Natural killer cell treated with Interleukin-12 subunit alpha and Interleukin-12 subunit beta and Interleukin-15 and Interleukin-18, amount 100 ng/mL, for 72 hours (primary cell): Measurements from ENCODE around the gene TMEM106C. TPM values are rescaled to one million over a fixed set of nuclear protein-coding genes. Genes with fewer than 3 reads are reported as not detected.
A peak's percentile ranks its signal among the peaks of the same experiment; 100 is the strongest.

Experiments used
- ATAC-seq, 2 donors: fragments of 150-1000 bp; cut with Tn5 transposase in 1 of 2; sonication (Bioruptor Pico), chemical (Tn5 transposase) in 1 of 2; 2 replicates each; pipeline ENCODE4 v1.10.0; 2021
- DNase-seq: peaks from one replicate; pipeline ENCODE4 v3.0.0; 2022; ENCODE audit warnings: low spot score
- H3K27ac Mint-ChIP-seq, 2 donors: 1 replicate in 1 of 2; 2 replicates in 1 of 2; pipeline ENCODE4 v1.8.0; 2022; ENCODE audit warnings: mixed read lengths in 2 of 2, mild to moderate bottlenecking in 1 of 2, moderate library complexity in 1 of 2
- H3K27me3 Mint-ChIP-seq, 2 donors: 1 replicate in 1 of 2; 2 replicates in 1 of 2; pipeline ENCODE4 v1.8.0; 2022; ENCODE audit warnings: mixed read lengths in 2 of 2
- H3K36me3 Mint-ChIP-seq: one replicate; pipeline ENCODE4 v1.8.0; 2022; ENCODE audit warnings: mixed read lengths
- H3K4me1 Mint-ChIP-seq, 2 donors: 1 replicate in 1 of 2; 2 replicates in 1 of 2; pipeline ENCODE4 v1.8.0; 2022; ENCODE audit warnings: low read depth in 2 of 2, mixed read lengths in 2 of 2, mild to moderate bottlenecking in 1 of 2
- H3K4me3 Mint-ChIP-seq: one replicate; pipeline ENCODE4 v1.8.0; 2022; ENCODE audit warnings: mixed read lengths
- H3K9me3 Mint-ChIP-seq: 2 replicates; pipeline ENCODE4 v1.8.0; 2022; ENCODE audit warnings: mixed read lengths
- total RNA-seq, 2 donors: library from RNA; stranded (reverse); gene quantifications; one replicate each; pipeline ENCODE4 v1.2.3, GENCODE V29; 2022

Gene TMEM106C, protein sequence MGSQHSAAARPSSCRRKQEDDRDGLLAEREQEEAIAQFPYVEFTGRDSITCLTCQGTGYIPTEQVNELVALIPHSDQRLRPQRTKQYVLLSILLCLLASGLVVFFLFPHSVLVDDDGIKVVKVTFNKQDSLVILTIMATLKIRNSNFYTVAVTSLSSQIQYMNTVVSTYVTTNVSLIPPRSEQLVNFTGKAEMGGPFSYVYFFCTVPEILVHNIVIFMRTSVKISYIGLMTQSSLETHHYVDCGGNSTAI
- total RNA-seq = 10 to 100 TPM; 75.6 to 84.2 TPM

DNA sequence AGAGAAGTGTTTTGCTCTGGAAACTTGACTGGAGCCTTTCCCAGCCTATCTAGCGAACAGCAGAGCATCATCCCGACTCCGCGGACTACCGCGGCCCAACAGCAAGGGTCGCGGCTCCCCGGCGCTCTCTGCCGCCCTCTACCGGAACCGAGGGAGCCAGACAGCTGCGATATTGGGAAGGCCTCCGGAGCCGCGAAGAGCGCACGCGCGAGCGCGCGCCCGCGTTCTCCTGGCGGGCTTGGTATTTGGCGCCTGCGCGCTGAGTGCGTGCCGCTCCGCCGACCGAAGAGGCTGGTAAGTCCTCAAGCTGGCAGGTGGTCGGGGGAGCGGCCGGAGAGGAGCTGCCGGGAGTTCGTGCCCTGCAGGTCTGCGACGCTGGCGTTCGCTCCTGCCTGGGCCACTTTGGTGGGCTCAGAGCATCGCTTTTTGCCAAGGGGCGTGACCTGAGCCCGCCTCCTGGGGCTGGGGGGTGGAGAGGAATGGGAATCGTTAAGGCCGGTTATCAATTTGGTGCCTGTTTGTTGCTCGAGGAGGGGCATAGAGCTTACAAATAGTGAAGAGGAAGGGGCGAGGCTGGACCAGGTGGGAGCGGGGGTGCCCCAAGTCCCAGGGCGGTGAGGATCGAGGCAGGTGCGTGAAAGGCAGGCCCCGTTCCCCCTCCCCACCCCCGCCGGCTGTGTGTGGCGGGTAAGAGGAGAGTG lies at the start of gene TMEM106C:
TMEM106C (plus strand) TSS at position 257 of the 701 bp plus-strand sequence. CDS start 641 bp downstream, outside the sequence.
- ATAC-seq = peak; percentile 97 to 98

DNA sequence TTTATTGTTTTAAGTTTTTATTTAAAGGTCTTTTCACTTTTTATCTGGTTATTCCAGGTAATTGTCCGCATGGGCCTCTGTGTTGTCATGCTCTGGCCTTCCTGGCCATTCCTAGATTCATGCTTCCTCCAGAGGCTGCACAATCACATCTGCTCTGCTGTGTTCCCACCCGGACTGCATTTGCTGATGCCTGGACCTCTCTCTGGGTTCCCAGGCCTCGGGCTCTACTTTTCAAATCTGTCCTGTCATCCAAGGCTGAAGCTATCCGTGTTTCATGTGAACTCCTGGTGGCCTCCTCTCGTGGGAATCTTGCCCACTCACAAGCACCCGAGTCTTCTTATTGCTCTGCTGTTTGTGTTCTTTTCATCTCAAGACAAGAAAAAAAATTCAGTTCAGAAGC lies 42.5 kb upstream of the TMEM106C start:
- DNase-seq (no peak), ATAC-seq (no peak)
- H3K9me3 Mint-ChIP-seq = no peaks in the 10 kb centered on the region
- no peaks in the 10 kb centered on the region for H3K4me1 Mint-ChIP-seq
- H3K27me3 Mint-ChIP-seq = peaks cover 23 to 30% of the 10 kb centered on the region in 2 donors
- H3K36me3 Mint-ChIP-seq = no peaks in the 10 kb centered on the region
- no peak overlapping the region for H3K27ac Mint-ChIP-seq
- H3K4me3 Mint-ChIP-seq = no peak overlapping the region

More for the DNA sequence above, at the start of gene TMEM106C:
- peaks cover 19 to 35% of the 10 kb centered on the region in 2 donors for H3K4me1 Mint-ChIP-seq
- peaks cover 10% of the 10 kb centered on the region for H3K36me3 Mint-ChIP-seq
- H3K9me3 Mint-ChIP-seq = no peaks in the 10 kb centered on the region
- peak within 1 kb of the TSS; percentile 89 to 96 for H3K27ac Mint-ChIP-seq
- peak within 1 kb of the TSS; percentile 100 for H3K4me3 Mint-ChIP-seq
- DNase-seq = peak; percentile 91
- H3K27me3 Mint-ChIP-seq = peaks cover 11 to 13% of the 10 kb centered on the region in 2 donors

DNA sequence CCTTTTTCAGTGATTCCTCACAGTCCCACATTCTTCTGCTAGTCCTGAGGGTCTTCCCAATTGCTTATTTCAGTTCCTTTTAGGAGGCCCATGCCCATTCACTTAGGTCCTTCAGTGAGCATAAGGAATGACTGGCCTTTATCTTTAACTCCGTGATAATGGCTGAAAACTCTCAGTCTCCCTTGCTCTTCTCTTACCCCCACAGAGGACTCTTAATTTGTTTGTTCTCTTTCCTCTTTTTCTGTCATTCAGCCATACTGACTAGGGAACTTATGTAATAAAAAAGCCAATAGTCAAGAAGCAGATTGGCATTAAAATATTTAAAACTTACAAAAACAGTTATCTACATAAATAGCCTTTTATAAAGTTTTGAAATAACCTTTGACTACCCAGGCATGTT lies 41.5 kb upstream of the TMEM106C start:
- Mint-ChIP-seq H3K4me1 (no peaks in the 10 kb centered on the region), H3K36me3 (no peaks in the 10 kb centered on the region), H3K27ac (no peak overlapping the region), H3K4me3 (no peak overlapping the region), H3K9me3 (no peaks in the 10 kb centered on the region), H3K27me3 (peaks cover 23 to 30% of the 10 kb centered on the region in 2 donors)
- DNase-seq (no peak), ATAC-seq (no peak)

DNA sequence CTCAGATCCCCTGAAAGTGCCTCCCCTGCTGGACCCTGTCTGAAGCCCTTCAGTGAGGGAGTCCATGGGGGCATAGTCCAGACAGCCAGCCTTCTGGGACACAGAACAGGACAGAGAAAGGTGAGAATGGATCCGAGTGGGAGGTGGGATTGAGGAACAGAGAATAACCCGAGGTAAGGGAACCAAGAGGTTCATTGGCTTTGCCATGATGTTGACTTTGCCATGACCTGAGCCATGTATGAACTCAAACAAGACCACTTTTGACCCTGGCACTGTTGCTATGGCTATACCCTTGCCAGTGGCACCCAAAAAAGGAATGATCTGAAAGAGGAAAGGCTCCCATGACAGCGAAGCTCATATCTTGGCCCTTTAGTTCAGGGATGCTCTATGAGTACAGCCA lies 36.0 kb upstream of the TMEM106C start:
- peaks cover 24 to 42% of the 10 kb centered on the region in 2 donors for H3K27me3 Mint-ChIP-seq
- H3K9me3 Mint-ChIP-seq = no peaks in the 10 kb centered on the region
- DNase-seq (no peak), ATAC-seq (no peak)
- H3K4me1 Mint-ChIP-seq = no peaks in the 10 kb centered on the region
- no peaks in the 10 kb centered on the region for H3K36me3 Mint-ChIP-seq
- no peak overlapping the region for H3K27ac Mint-ChIP-seq
- no peak overlapping the region for H3K4me3 Mint-ChIP-seq

DNA sequence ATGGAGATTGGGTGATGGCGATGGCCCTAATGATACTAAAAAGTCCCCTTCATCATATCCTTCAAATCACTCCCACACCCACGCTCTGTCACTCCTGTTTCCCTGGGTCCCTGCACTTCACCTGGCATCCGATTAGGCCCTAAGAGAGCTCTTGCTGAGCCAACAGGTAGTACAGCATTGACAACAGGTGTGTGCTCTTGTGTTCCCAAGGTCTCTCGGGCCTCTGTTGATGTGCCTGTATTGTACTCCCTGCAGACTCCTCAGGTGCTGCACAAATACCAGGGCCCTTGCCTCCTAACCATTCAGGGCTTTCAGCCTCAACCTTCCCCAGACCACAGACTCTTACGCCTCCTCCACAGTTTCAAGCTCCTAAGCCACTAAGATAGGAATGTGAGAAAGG lies 32.8 kb upstream of the TMEM106C start:
- no peaks in the 10 kb centered on the region for H3K4me1 Mint-ChIP-seq
- H3K4me3 Mint-ChIP-seq = no peak overlapping the region
- H3K9me3 Mint-ChIP-seq = no peaks in the 10 kb centered on the region
- no peak overlapping the region for H3K27ac Mint-ChIP-seq
- DNase-seq (no peak), ATAC-seq (peak in 1 of 2 donors; percentile 43)
- H3K27me3 Mint-ChIP-seq = peaks cover 11 to 19% of the 10 kb centered on the region in 2 donors
- H3K36me3 Mint-ChIP-seq = no peaks in the 10 kb centered on the region

DNA sequence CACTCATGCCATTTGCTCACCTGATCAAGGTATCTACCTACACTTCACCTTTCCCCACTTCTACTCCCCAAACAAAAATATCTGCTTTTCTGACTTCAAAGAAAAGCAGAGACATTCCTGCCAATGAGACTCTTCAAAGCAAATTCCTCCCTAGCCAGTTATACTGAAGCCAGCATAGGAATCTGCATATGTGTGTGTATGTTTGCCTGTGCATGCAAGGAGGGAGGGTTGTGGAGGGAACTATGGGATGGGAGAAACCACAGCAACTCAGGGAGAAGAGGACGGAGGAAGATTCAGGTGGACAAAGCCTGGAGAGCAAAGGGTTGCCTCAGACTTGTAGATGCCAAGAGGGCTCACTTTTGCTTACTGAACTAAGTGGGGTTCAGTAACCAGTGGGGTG lies 32.2 kb upstream of the TMEM106C start:
- DNase-seq (no peak), ATAC-seq (no peak)
- H3K36me3 Mint-ChIP-seq = no peaks in the 10 kb centered on the region
- no peak overlapping the region for H3K27ac Mint-ChIP-seq
- H3K9me3 Mint-ChIP-seq = no peaks in the 10 kb centered on the region
- no peaks in the 10 kb centered on the region for H3K4me1 Mint-ChIP-seq
- H3K4me3 Mint-ChIP-seq = no peak overlapping the region
- H3K27me3 Mint-ChIP-seq = peaks cover 11 to 19% of the 10 kb centered on the region in 2 donors

DNA sequence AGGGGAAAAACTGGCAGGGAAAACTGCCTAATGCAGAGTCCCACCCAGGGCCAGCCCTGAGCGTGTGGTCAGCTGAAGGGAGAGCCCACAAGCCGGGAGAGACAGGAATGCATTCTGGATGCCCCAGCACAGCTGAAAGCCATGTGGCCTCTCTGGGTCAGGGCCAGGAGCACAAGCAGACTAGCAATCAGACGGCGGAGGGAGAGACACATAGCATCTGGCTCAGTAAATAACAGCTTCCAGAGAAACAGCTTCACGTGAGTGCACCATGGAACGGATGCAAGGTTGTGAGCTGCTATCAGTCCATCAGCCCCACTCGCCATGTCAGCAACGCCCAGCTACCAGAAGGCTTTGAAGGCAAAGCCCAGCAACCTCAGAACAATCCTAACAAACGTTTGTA lies 28.2 kb upstream of the TMEM106C start:
- ATAC-seq (no peak), DNase-seq (no peak)
- H3K36me3 Mint-ChIP-seq = no peaks in the 10 kb centered on the region
- no peak overlapping the region for H3K4me3 Mint-ChIP-seq
- peaks cover 3 to 5% of the 10 kb centered on the region in 2 donors for H3K4me1 Mint-ChIP-seq
- H3K27me3 Mint-ChIP-seq = peaks cover 19 to 27% of the 10 kb centered on the region in 2 donors
- H3K9me3 Mint-ChIP-seq = no peaks in the 10 kb centered on the region
- H3K27ac Mint-ChIP-seq = no peak overlapping the region

DNA sequence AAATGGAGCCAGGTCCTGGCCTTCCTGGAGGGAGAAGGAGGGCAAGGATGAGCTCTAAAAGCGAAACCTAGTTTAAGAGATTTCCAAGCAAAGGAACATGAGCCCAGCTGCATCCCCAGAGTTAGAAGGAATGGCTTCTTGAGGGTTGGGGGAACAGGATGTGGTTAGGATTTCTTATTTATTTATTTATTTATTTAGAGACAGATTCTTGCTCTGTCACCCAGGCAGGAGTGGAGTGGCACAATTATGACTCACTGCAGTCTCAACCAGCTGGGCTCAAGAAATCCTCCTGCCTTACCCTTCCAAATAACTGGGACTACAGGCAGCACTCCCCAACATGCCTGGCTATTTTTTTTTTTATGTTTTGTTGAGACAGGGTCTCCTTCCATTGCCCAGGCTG lies 25.3 kb upstream of the TMEM106C start:
- H3K27me3 Mint-ChIP-seq = peaks cover 20 to 26% of the 10 kb centered on the region in 2 donors
- H3K36me3 Mint-ChIP-seq = no peaks in the 10 kb centered on the region
- peaks cover 16 to 21% of the 10 kb centered on the region in 2 donors for H3K4me1 Mint-ChIP-seq
- H3K27ac Mint-ChIP-seq = no peak overlapping the region
- ATAC-seq (no peak), DNase-seq (no peak)
- no peak overlapping the region for H3K4me3 Mint-ChIP-seq
- no peaks in the 10 kb centered on the region for H3K9me3 Mint-ChIP-seq

DNA sequence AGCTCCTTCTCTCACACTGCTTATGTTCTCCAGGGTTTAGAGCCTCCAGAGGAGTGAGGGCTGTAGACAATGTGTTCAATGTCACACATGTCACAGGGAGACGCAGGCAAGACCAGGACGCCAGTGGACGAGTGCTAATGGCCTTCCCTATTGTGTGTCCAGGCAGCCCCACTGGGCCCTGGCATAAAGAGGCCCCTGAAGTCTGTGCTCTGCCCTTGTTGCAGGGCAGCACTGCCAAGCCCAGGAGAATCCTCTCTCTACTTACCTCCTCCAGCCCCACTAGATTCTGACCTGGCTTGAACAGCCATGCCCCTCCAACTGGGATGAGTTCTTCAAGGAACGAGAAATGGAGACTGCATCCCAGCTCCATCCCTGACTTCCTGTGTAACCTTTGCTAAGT lies 24.8 kb upstream of the TMEM106C start:
- peaks cover 20 to 26% of the 10 kb centered on the region in 2 donors for H3K27me3 Mint-ChIP-seq
- no peak overlapping the region for H3K4me3 Mint-ChIP-seq
- H3K4me1 Mint-ChIP-seq = peaks cover 16 to 21% of the 10 kb centered on the region in 2 donors
- H3K9me3 Mint-ChIP-seq = no peaks in the 10 kb centered on the region
- H3K36me3 Mint-ChIP-seq = no peaks in the 10 kb centered on the region
- no peak overlapping the region for H3K27ac Mint-ChIP-seq
- DNase-seq = no peak
- no peak for ATAC-seq

DNA sequence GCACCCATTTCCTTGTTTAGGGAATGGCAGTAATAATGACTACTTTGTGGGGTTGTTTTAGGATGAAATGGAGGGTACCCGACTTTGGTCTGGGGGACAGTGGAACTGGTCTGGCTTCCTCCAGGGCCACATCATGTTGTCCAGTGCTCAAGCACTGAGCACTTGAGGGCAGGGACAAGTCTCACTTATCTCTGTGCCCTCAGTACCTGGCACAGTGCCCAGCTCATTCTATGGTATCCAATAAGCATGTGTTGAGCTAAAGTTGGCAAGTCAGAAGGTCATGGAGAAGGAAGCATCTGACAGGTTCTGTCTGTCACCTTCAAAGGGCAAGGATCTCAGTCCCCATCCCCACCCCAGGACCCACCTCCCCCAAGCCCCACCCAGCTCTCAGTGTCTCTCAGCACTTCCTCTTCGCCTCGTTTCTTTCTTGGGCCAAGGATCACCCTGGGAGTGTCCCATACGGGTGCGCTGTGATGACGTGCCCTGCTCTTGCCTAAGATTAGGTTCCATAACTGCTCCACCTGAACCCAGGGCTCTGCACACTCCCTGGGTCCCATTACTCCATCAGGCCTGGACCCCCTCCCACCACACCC lies 24.3 kb upstream of the TMEM106C start:
- Mint-ChIP-seq H3K4me1 (peaks cover 16 to 21% of the 10 kb centered on the region in 2 donors), H3K27ac (no peak overlapping the region), H3K4me3 (no peak overlapping the region), H3K36me3 (no peaks in the 10 kb centered on the region), H3K9me3 (no peaks in the 10 kb centered on the region), H3K27me3 (peaks cover 20 to 26% of the 10 kb centered on the region in 2 donors)
- no peak for ATAC-seq
- no peak for DNase-seq

DNA sequence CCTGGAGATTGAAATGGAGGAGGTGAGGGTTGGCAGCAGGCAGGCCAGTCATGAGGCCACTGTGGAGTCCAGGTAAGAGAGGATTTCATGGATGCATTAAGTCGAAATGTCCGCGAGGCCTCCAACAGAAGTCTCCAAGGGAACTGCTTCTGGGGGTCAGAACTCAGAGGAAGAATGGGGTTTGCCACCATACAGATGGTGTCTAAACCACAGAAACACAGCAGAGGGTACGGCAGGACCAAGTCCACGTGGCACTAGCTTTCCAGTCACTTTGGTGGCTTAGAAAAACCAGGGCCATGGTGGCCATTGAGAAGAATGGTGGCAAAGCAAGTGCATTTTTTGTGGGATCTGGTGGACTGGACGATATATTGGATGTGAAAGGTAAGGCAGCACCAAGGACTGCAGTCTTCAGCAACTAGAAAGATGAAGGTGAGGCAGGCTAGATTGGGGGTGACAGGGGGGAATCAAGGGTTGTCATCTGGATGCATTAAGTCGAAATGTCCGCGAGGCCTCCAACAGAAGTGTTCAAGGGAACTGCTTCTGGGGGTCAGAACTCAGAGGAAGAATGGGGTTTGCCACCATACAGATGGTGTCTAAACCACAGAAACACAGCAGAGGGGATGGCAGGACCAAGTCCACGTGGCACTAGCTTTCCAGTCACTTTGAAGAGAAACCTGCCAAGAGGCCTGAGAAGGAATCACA lies 22.5 kb upstream of the TMEM106C start:
- Mint-ChIP-seq H3K36me3 (no peaks in the 10 kb centered on the region), H3K4me3 (peak overlapping the region; percentile 53), H3K9me3 (no peaks in the 10 kb centered on the region), H3K4me1 (peaks cover 16 to 21% of the 10 kb centered on the region in 2 donors), H3K27me3 (peaks cover 20 to 30% of the 10 kb centered on the region in 2 donors), H3K27ac (peak overlapping the region in 1 of 2 donors; percentile 45)
- ATAC-seq = no peak
- DNase-seq = no peak

DNA sequence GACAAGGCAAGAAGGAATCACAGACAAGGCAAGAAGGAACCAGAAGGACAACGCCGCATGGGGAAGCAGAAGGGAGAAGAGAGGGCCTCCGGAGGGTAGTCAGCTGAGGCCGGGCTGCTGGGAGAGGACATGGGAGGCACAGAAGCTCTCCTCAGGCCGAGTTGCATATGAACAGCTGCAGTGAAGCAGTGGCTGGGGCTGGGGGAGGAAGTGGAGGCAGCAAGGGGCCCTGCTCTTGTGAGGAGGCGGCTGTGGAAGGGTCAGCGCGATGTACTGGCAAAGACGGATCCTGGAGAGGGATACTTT lies 22.0 kb upstream of the TMEM106C start:
- Mint-ChIP-seq H3K9me3 (no peaks in the 10 kb centered on the region), H3K4me1 (peaks cover 16 to 21% of the 10 kb centered on the region in 2 donors), H3K4me3 (peak overlapping the region; percentile 53), H3K27me3 (peaks cover 21 to 30% of the 10 kb centered on the region in 2 donors), H3K36me3 (no peaks in the 10 kb centered on the region), H3K27ac (peak overlapping the region in 1 of 2 donors; percentile 45)
- DNase-seq (no peak), ATAC-seq (no peak)

DNA sequence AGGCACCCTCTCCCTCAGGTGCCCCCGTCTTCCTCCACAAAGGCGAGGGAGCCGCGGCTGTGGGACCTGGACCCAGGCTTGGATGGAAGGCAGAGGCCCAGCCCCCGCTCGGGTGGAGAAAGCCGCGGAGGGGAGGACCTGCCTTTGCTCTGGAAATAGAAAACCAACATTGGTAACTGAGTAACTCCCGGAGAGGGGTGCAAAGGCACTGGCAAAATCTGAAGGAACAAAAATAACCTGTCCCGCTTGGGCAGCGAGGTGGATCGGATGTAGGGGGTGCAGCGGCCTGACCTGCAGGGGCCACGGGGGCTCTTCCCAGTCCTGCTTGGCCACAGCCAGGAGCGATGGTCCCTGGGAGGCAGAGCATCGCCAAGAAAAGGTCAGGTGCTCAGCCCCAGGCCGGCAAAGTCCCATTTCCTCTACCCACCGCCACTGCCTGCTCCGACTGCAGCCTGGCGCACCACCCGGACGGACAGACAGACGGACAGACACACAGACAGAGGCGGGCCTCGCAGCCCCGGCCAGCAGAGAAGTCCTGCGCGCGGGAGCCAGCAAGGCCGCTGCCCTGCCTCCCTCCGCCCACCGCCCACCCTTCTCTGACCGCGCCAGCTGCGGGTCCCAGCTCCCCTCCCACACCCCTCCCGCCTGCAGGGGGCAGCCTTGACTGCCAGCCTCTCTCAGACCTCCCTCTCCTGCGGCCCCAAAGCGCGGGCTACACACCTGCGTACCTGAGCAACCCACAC lies 21.4 kb upstream of the TMEM106C start:
- DNase-seq (no peak), ATAC-seq (peak; percentile 22 to 46)
- H3K4me1 Mint-ChIP-seq = peaks cover 16 to 21% of the 10 kb centered on the region in 2 donors
- H3K4me3 Mint-ChIP-seq = no peak overlapping the region
- H3K27me3 Mint-ChIP-seq = peaks cover 26 to 36% of the 10 kb centered on the region in 2 donors
- H3K36me3 Mint-ChIP-seq = no peaks in the 10 kb centered on the region
- H3K27ac Mint-ChIP-seq = no peak overlapping the region
- H3K9me3 Mint-ChIP-seq = no peaks in the 10 kb centered on the region
